Karpas-422 (cell line): ENCODE measurements around the gene CRYBG2. TPM values are rescaled to one million over a fixed set of nuclear protein-coding genes. Genes with fewer than 3 reads are reported as not detected.
"Not testable (repeated sequence)": the region's sequence is repeated elsewhere in the genome, so short reads cannot be mapped to it uniquely, and the experiment has no call there.

Source experiments
- DNase-seq: peaks from one replicate; pipeline ENCODE4 v3.0.0-alpha.2; 2015
- H2AFZ ChIP-seq: fragments of 200-600 bp; sonication (generic); 2 replicates; pipeline ENCODE4 v1.6.1; 2014; ENCODE audit warnings: antibody characterized with exemption, low read length, mixed read lengths
- H3K27ac ChIP-seq: fragments of 200-600 bp; sonication (generic); 2 replicates; pipeline ENCODE4 v1.5.1; 2014; ENCODE audit warnings: mild to moderate bottlenecking, low read length, moderate library complexity
- H3K27me3 ChIP-seq: fragments of 200-600 bp; sonication (generic); 2 replicates; pipeline ENCODE4 v1.6.1; 2014; ENCODE audit warnings: low read length, mixed read lengths
- H3K36me3 ChIP-seq: fragments of 200-600 bp; sonication (generic); 2 replicates; pipeline ENCODE4 v1.6.1; 2014; ENCODE audit warnings: low read length, mixed read lengths; ENCODE audit not compliant: insufficient read depth
- H3K4me1 ChIP-seq: fragments of 200-600 bp; sonication (generic); 2 replicates; pipeline ENCODE4 v1.6.1; 2014; ENCODE audit warnings: mild to moderate bottlenecking, low read length, mixed read lengths
- H3K4me2 ChIP-seq: fragments of 200-600 bp; sonication (generic); 2 replicates; pipeline ENCODE4 v1.6.1; 2014; ENCODE audit warnings: low read length, low read depth, mild to moderate bottlenecking; ENCODE audit not compliant: poor library complexity, severe bottlenecking
- H3K4me3 ChIP-seq: fragments of 200-600 bp; sonication (generic); 2 replicates; pipeline ENCODE4 v1.5.1; 2014; ENCODE audit warnings: mild to moderate bottlenecking, antibody characterized with exemption, low read length, mixed read lengths
- H3K79me2 ChIP-seq: fragments of 200-600 bp; sonication (generic); 2 replicates; pipeline ENCODE4 v1.6.1; 2014; ENCODE audit warnings: mild to moderate bottlenecking, low read length, mixed read lengths
- H3K9ac ChIP-seq: fragments of 200-600 bp; sonication (generic); 2 replicates; pipeline ENCODE4 v1.6.0; 2014; ENCODE audit warnings: low read length
- H3K9me2 ChIP-seq: fragments of 200-600 bp; sonication (generic), shearing (Covaris generic); replicated peaks from 2 replicates; pipeline ENCODE4 v1.6.0; 2014; ENCODE audit warnings: mild to moderate bottlenecking, low read length, moderate library complexity; ENCODE audit not compliant: insufficient read depth
- H3K9me3 ChIP-seq: fragments of 300-700, 200-600 bp; sonication (generic); 2 replicates; pipeline ENCODE4 v1.6.1; 2014; ENCODE audit warnings: low read length, mixed read lengths
- H4K20me1 ChIP-seq: fragments of 200-600 bp; sonication (generic); 2 replicates; pipeline ENCODE4 v1.6.1; 2014; ENCODE audit warnings: mild to moderate bottlenecking, antibody characterized with exemption, low read length, low read depth; ENCODE audit not compliant: insufficient read depth
- total RNA-seq: library from RNA; depleted of rRNA; stranded (reverse); fragments of >200 nt; shearing (Covaris generic); gene quantifications from 2 replicates; pipeline ENCODE4 v1.2.3, GENCODE V29; 2014; ENCODE audit warnings: low replicate concordance

The CRYBG2 gene
- total RNA-seq, 1 experiment from 2014 or later, result not detected

GRCh38 chr1:26387447-26387846 lies 33.5 kb upstream of the CRYBG2 start:
- DNase-seq, result peak; percentile 35
- Histone ChIP-seq H3K36me3 (no peaks in the 10 kb centered on the region), H3K9me2 (no peaks in the 10 kb centered on the region), H3K4me1 (no peaks in the 10 kb centered on the region), H3K27me3 (no peaks in the 10 kb centered on the region), H3K9ac (no peak overlapping the region), H4K20me1 (no peaks in the 10 kb centered on the region), H3K4me2 (no peak overlapping the region), H3K79me2 (no peaks in the 10 kb centered on the region), H3K9me3 (no peaks in the 10 kb centered on the region), H3K4me3 (no peak overlapping the region), H3K27ac (no peak overlapping the region), H2AFZ (no peak overlapping the region)

GRCh38 chr1:26385063-26385462 lies 31.1 kb upstream of the CRYBG2 start:
- H2AFZ ChIP-seq, H4K20me1 ChIP-seq, H3K4me3 ChIP-seq, H3K79me2 ChIP-seq, H3K9me3 ChIP-seq, H3K4me1 ChIP-seq, H3K36me3 ChIP-seq, H3K9ac ChIP-seq, H3K4me2 ChIP-seq, H3K27me3 ChIP-seq, H3K27ac ChIP-seq, H3K9me2 ChIP-seq: not testable (repeated sequence)
- DNase-seq, result peak; percentile 23

GRCh38 chr1:26384076-26384475 lies 30.1 kb upstream of the CRYBG2 start:
- peak; percentile 26 for DNase-seq
- Histone ChIP-seq H3K4me3 (no peak overlapping the region), H3K4me2 (no peak overlapping the region), H3K9me3 (no peaks in the 10 kb centered on the region), H3K79me2 (no peaks in the 10 kb centered on the region), H3K4me1 (no peaks in the 10 kb centered on the region), H3K9ac (no peak overlapping the region), H2AFZ (no peak overlapping the region), H4K20me1 (no peaks in the 10 kb centered on the region), H3K27me3 (no peaks in the 10 kb centered on the region), H3K9me2 (no peaks in the 10 kb centered on the region), H3K27ac (no peak overlapping the region), H3K36me3 (no peaks in the 10 kb centered on the region)

DNA sequence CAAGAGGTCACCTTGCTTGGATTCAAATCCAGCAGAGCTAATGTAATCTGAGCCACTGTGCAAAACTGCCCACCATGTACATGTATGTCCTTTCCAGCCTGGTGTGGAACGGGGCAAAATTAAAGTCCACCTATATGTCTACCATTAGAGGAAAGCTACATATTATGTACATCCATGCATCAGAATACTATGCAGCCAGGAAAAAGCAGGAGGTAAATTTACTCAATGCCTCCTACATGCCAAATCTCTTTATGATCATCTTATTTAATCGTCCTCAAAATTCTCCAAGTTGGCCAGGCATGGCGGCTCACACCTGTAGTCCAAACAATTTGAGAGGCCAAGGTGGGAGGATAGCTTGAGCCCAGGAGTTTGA lies 24.9 kb upstream of the CRYBG2 start:
- Histone ChIP-seq H3K9me3 (no peaks in the 10 kb centered on the region), H2AFZ (no peak overlapping the region), H3K4me1 (no peaks in the 10 kb centered on the region), H3K27ac (no peak overlapping the region), H3K4me2 (no peak overlapping the region), H4K20me1 (no peaks in the 10 kb centered on the region), H3K36me3 (no peaks in the 10 kb centered on the region), H3K4me3 (no peak overlapping the region), H3K9ac (no peak overlapping the region), H3K27me3 (no peaks in the 10 kb centered on the region), H3K9me2 (no peaks in the 10 kb centered on the region), H3K79me2 (no peaks in the 10 kb centered on the region)
- DNase-seq, result peak; percentile 9

DNA sequence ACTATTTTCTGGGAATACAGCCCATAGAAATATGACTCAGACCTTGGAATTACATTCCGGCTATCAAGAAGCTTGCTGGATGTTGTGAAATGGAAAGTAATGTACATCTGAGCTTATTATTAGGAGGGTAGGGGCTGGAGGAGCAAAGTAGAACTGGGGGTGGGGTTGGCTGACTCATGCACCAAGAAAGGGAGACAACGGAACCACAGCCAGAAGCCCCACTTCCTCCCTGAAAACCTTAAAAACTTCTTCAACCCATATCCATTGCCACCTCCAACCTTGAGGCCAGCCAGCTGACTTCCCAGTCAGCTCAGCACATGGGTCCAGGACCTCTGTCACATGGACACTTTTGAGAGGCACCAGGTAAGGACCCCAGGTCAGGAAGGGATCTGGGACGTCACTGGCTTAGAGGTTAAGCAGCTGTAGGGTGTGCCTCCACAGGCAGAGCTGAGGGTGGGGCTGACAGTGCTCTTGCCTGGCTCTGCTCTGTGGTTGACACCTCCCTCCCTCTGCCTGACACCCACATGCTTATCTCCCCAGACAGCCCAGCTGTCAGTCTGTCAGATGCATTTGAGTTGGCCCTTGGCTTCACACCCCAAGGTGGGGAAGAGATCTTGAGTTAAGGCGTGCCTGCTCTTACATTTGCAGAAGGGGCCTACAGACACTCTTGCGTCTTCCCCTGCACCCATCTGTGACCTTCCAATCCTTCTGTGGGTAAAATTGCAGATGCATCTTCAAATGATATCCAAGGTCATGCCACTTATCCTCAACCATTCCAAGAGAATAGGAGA lies 24.4 kb upstream of the CRYBG2 start:
- DNase-seq, result peak; percentile 26
- no peak overlapping the region for H2AFZ ChIP-seq
- no peaks in the 10 kb centered on the region for H3K9me3 ChIP-seq
- H3K9ac ChIP-seq, result no peak overlapping the region
- H3K4me2 ChIP-seq, result no peak overlapping the region
- no peaks in the 10 kb centered on the region for H3K4me1 ChIP-seq
- no peaks in the 10 kb centered on the region for H3K9me2 ChIP-seq
- no peak overlapping the region for H3K4me3 ChIP-seq
- H3K27me3 ChIP-seq, result no peaks in the 10 kb centered on the region
- H3K36me3 ChIP-seq, result no peaks in the 10 kb centered on the region
- no peaks in the 10 kb centered on the region for H3K79me2 ChIP-seq
- H4K20me1 ChIP-seq, result no peaks in the 10 kb centered on the region
- H3K27ac ChIP-seq, result no peak overlapping the region

DNA sequence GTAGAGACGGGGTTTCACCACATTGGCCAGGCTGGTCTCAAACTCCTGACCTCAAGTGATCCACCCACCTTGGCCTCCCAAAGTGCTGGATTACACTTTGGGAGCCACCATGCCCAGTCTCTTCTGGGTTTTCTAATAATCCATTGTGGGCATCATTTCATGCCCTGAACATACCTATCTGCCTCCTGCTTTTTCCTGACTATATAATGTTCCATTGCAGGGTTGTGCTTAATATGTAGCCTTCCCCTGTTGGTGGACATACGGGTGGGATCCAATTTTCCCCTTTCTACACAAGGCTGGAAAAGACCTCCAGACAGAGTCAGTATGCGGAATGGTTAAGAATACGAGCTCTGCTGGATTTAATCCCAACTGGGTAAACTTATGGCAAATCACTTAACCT lies 22.1 kb upstream of the CRYBG2 start:
- Histone ChIP-seq H3K27me3 (no peaks in the 10 kb centered on the region), H3K4me3 (no peak overlapping the region), H2AFZ (no peak overlapping the region), H3K4me2 (no peak overlapping the region), H3K9me2 (no peaks in the 10 kb centered on the region), H3K79me2 (no peaks in the 10 kb centered on the region), H3K9me3 (no peaks in the 10 kb centered on the region), H3K4me1 (no peaks in the 10 kb centered on the region), H3K9ac (no peak overlapping the region), H3K27ac (no peak overlapping the region), H3K36me3 (no peaks in the 10 kb centered on the region), H4K20me1 (no peaks in the 10 kb centered on the region)
- DNase-seq, result no peak

DNA sequence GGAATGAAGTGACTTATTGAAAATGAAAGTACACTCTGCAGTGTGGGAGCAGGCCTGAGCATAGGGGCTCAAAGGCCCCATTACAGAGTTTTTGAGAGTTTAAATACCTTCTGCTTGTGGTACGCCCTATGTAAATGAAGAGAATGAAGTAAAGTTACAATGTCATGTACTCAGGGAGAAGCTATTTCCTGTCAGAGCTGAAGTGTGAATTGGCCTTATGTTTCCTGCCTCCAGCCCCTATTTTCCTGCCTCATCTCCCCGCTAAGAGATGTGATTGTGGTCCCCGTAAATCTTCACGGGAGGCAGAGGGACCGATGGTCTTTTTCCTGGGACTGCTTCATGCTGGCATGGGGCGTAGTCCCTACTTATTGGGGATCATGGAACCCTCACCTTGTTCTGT lies 21.2 kb upstream of the CRYBG2 start:
- no peak overlapping the region for H3K4me2 ChIP-seq
- H3K4me3 ChIP-seq, result no peak overlapping the region

GRCh38 chr1:26374361-26374760 lies 20.4 kb upstream of the CRYBG2 start:
- not testable (repeated sequence) for DNase-seq

More for the DNA sequence above, 21.2 kb upstream of the CRYBG2 start:
- Histone ChIP-seq H3K36me3 (no peaks in the 10 kb centered on the region), H3K27ac (no peak overlapping the region), H3K4me1 (no peaks in the 10 kb centered on the region), H3K79me2 (no peaks in the 10 kb centered on the region), H3K9ac (no peak overlapping the region), H4K20me1 (no peaks in the 10 kb centered on the region), H3K27me3 (no peaks in the 10 kb centered on the region), H2AFZ (no peak overlapping the region), H3K9me2 (no peaks in the 10 kb centered on the region), H3K9me3 (no peaks in the 10 kb centered on the region)
- DNase-seq, result no peak

More at GRCh38 chr1:26374361-26374760, 20.4 kb upstream of the CRYBG2 start:
- H3K4me2 ChIP-seq, H3K27ac ChIP-seq, H3K9ac ChIP-seq, H3K9me2 ChIP-seq, H3K4me3 ChIP-seq, H3K27me3 ChIP-seq, H3K9me3 ChIP-seq, H3K4me1 ChIP-seq, H3K79me2 ChIP-seq, H4K20me1 ChIP-seq, H2AFZ ChIP-seq, H3K36me3 ChIP-seq: not testable (repeated sequence)
